ENCODE data around the gene C10orf143. TPM values are rescaled to one million over a fixed set of nuclear protein-coding genes. Genes with fewer than 3 reads are reported as not detected.
A peak's percentile ranks its signal among the peaks of the same experiment; 100 is the strongest.
"Not testable (repeated sequence)": the region's sequence is repeated elsewhere in the genome, so short reads cannot be mapped to it uniquely, and the experiment has no call there.

The C10orf143 gene
- total RNA-seq, 5 donors from 2014 or later (not counting 1 experiment from before 2014, with no cell fraction given), result 7.6 to 14.6 (median 12.3) TPM

- Histone ChIP-seq H3K36me3 (ENCODE audit: control insufficient read depth in 2 of 2, extremely low read depth in 1 of 2, insufficient read depth in 1 of 2, low read length in 1 of 2) (no peaks in the 10 kb centered on the region), H3K4me3 (ENCODE audit: control insufficient read depth in 1 of 2, extremely low read depth in 1 of 2, low read length in 1 of 2) (no peak overlapping the region), H3K4me1 (ENCODE audit: control insufficient read depth in 1 of 2, extremely low read depth in 1 of 2, insufficient read depth in 2 of 2, low read length in 2 of 2) (no peaks in the 10 kb centered on the region), H3K27ac (ENCODE audit: low read length) (no peak overlapping the region), H3K27me3 (replicated peaks in 1 of 2; ENCODE audit: control insufficient read depth in 2 of 2, extremely low read depth in 1 of 2, insufficient read depth in 2 of 2, low read length in 1 of 2) (peaks cover 0 to 12% of the 10 kb centered on the region in 2 experiments), H3K9me3 (no peaks in the 10 kb centered on the region)
- 82% methylated on average over 12 of the region's 30 CpGs for WGBS (ENCODE audit: insufficient coverage)
- no peaks in the 10 kb centered on the region for H3K36me3 Mint-ChIP-seq
- no peaks in the 10 kb centered on the region for H3K9me3 Mint-ChIP-seq
- no peak overlapping the region for H3K27ac Mint-ChIP-seq
- POLR2A ChIA-PET, result no interaction called here
- H3K4me1 Mint-ChIP-seq, result no peaks in the 10 kb centered on the region
- peaks cover 0 to 3% of the 10 kb centered on the region in 2 donors for H3K27me3 Mint-ChIP-seq
- DNase-seq (peak in 1 of 35 experiments; percentile 23), ATAC-seq (replicated peaks in 1 of 4) (no peak)
- CTCF ChIA-PET, result interaction anchor here in 1 of 2 donors (0.7 kb wide), 1 partner anchor 1814 kb away, joined by 3 read pairs; no protein-coding TSS in a partner anchor
- H3K4me3 Mint-ChIP-seq, result no peak overlapping the region
Measured at GRCh38 chr10:130026670-130027456, 83.8 kb downstream of the C10orf143 start.

- Histone ChIP-seq H3K36me3 (ENCODE audit: control insufficient read depth in 2 of 2, extremely low read depth in 1 of 2, insufficient read depth in 1 of 2, low read length in 1 of 2) (no peaks in the 10 kb centered on the region), H3K27me3 (replicated peaks in 1 of 2; ENCODE audit: control insufficient read depth in 2 of 2, extremely low read depth in 1 of 2, insufficient read depth in 2 of 2, low read length in 1 of 2) (peaks cover 0 to 11% of the 10 kb centered on the region in 2 experiments), H3K4me1 (ENCODE audit: control insufficient read depth in 1 of 2, extremely low read depth in 1 of 2, insufficient read depth in 2 of 2, low read length in 2 of 2) (no peaks in the 10 kb centered on the region), H3K4me3 (ENCODE audit: control insufficient read depth in 1 of 2, extremely low read depth in 1 of 2, low read length in 1 of 2) (no peak overlapping the region), H3K9me3 (no peaks in the 10 kb centered on the region), H3K27ac (ENCODE audit: low read length) (no peak overlapping the region)
- CTCF ChIA-PET, result interaction anchor here in 1 of 2 donors (0.7 kb wide), 1 partner anchor 1813 kb away, joined by 3 read pairs; no protein-coding TSS in a partner anchor
- no peak overlapping the region for H3K4me3 Mint-ChIP-seq
- no peaks in the 10 kb centered on the region for H3K36me3 Mint-ChIP-seq
- 87% methylated on average over 13 of the region's 18 CpGs for WGBS (ENCODE audit: insufficient coverage)
- H3K9me3 Mint-ChIP-seq, result no peaks in the 10 kb centered on the region
- DNase-seq (no peak), ATAC-seq (replicated peaks in 1 of 4) (no peak)
- no peaks in the 10 kb centered on the region for H3K4me1 Mint-ChIP-seq
- H3K27ac Mint-ChIP-seq, result no peak overlapping the region
- POLR2A ChIA-PET, result no interaction called here
- peaks cover 0 to 3% of the 10 kb centered on the region in 2 donors for H3K27me3 Mint-ChIP-seq
Measured at GRCh38 chr10:130025811-130026485, 84.7 kb downstream of the C10orf143 start.

GRCh38 chr10:130025326-130025725 is 85.3 kb downstream of the C10orf143 start:
- peaks cover 0 to 3% of the 10 kb centered on the region in 2 donors for H3K27me3 Mint-ChIP-seq
- H3K9me3 ChIP-seq, result no peaks in the 10 kb centered on the region
- peaks cover 0 to 12% of the 10 kb centered on the region in 2 experiments for H3K27me3 ChIP-seq (replicated peaks in 1 of 2; ENCODE audit: control insufficient read depth in 2 of 2, extremely low read depth in 1 of 2, insufficient read depth in 2 of 2, low read length in 1 of 2)
- WGBS (ENCODE audit: insufficient coverage), result 29% methylated on average over 1 of the region's 1 CpG
- no peak overlapping the region for H3K4me3 Mint-ChIP-seq
- CTCF ChIA-PET, result no interaction called here
- H3K4me1 ChIP-seq (ENCODE audit: control insufficient read depth in 1 of 2, extremely low read depth in 1 of 2, insufficient read depth in 2 of 2, low read length in 2 of 2), result no peaks in the 10 kb centered on the region
- H3K9me3 Mint-ChIP-seq, result no peaks in the 10 kb centered on the region
- no peak overlapping the region for H3K27ac Mint-ChIP-seq
- no peak for ATAC-seq (replicated peaks in 1 of 4)
- H3K4me3 ChIP-seq (ENCODE audit: control insufficient read depth in 1 of 2, extremely low read depth in 1 of 2, low read length in 1 of 2), result no peak overlapping the region
- H3K4me1 Mint-ChIP-seq, result no peaks in the 10 kb centered on the region
- POLR2A ChIA-PET, result no interaction called here
- H3K27ac ChIP-seq (ENCODE audit: low read length), result no peak overlapping the region
- no peaks in the 10 kb centered on the region for H3K36me3 Mint-ChIP-seq
- DNase-seq, result no peak
- H3K36me3 ChIP-seq (ENCODE audit: control insufficient read depth in 2 of 2, extremely low read depth in 1 of 2, insufficient read depth in 1 of 2, low read length in 1 of 2), result no peaks in the 10 kb centered on the region

- 72% methylated on average over 11 of the region's 12 CpGs for WGBS (ENCODE audit: insufficient coverage)
- Histone ChIP-seq H3K4me1 (ENCODE audit: control insufficient read depth in 1 of 2, extremely low read depth in 1 of 2, insufficient read depth in 2 of 2, low read length in 2 of 2) (no peaks in the 10 kb centered on the region), H3K4me3 (ENCODE audit: control insufficient read depth in 1 of 2, extremely low read depth in 1 of 2, low read length in 1 of 2) (no peak overlapping the region), H3K27ac (ENCODE audit: low read length) (no peak overlapping the region), H3K27me3 (replicated peaks in 1 of 2; ENCODE audit: control insufficient read depth in 2 of 2, extremely low read depth in 1 of 2, insufficient read depth in 2 of 2, low read length in 1 of 2) (peaks cover 0 to 12% of the 10 kb centered on the region in 2 experiments), H3K9me3 (no peaks in the 10 kb centered on the region), H3K36me3 (ENCODE audit: control insufficient read depth in 2 of 2, extremely low read depth in 1 of 2, insufficient read depth in 1 of 2, low read length in 1 of 2) (no peaks in the 10 kb centered on the region)
- Mint-ChIP-seq H3K4me3 (no peak overlapping the region), H3K9me3 (no peaks in the 10 kb centered on the region), H3K36me3 (no peaks in the 10 kb centered on the region), H3K27ac (no peak overlapping the region), H3K4me1 (no peaks in the 10 kb centered on the region), H3K27me3 (peaks cover 0 to 3% of the 10 kb centered on the region in 2 donors)
- CTCF ChIA-PET, result no interaction called here
- POLR2A ChIA-PET, result no interaction called here
- no peak for ATAC-seq (replicated peaks in 1 of 4)
- DNase-seq, result no peak
Measured at GRCh38 chr10:130024779-130025325, 85.8 kb downstream of the C10orf143 start.

GRCh38 chr10:130024326-130024725 is 86.3 kb downstream of the C10orf143 start:
- H3K9me3 Mint-ChIP-seq; POLR2A ChIA-PET; H3K4me3 ChIP-seq (ENCODE audit: control insufficient read depth in 1 of 2, extremely low read depth in 1 of 2, low read length in 1 of 2); H3K9me3 ChIP-seq; H3K27me3 Mint-ChIP-seq; H3K4me1 Mint-ChIP-seq; ATAC-seq (replicated peaks in 1 of 4); CTCF ChIA-PET; H3K36me3 Mint-ChIP-seq; H3K36me3 ChIP-seq (ENCODE audit: control insufficient read depth in 2 of 2, extremely low read depth in 1 of 2, insufficient read depth in 1 of 2, low read length in 1 of 2); H3K4me3 Mint-ChIP-seq; H3K27ac ChIP-seq (ENCODE audit: low read length); DNase-seq; H3K4me1 ChIP-seq (ENCODE audit: control insufficient read depth in 1 of 2, extremely low read depth in 1 of 2, insufficient read depth in 2 of 2, low read length in 2 of 2); H3K27ac Mint-ChIP-seq: not testable (repeated sequence)
- H3K27me3 ChIP-seq (replicated peaks in 1 of 2; ENCODE audit: control insufficient read depth in 2 of 2, extremely low read depth in 1 of 2, insufficient read depth in 2 of 2, low read length in 1 of 2), result peaks cover 0 to 12% of the 10 kb centered on the region in 2 experiments
- 89% methylated on average over 7 of the region's 8 CpGs for WGBS (ENCODE audit: insufficient coverage)

GRCh38 chr10:130023454-130024230 is 87.0 kb downstream of the C10orf143 start:
- ChIA-PET CTCF (no interaction called here), POLR2A (no interaction called here)
- Mint-ChIP-seq H3K27ac (no peak overlapping the region), H3K4me1 (no peaks in the 10 kb centered on the region), H3K4me3 (no peak overlapping the region), H3K9me3 (no peaks in the 10 kb centered on the region), H3K27me3 (peaks cover 0 to 3% of the 10 kb centered on the region in 2 donors), H3K36me3 (no peaks in the 10 kb centered on the region)
- no peak overlapping the region for H3K4me3 ChIP-seq (ENCODE audit: control insufficient read depth in 1 of 2, extremely low read depth in 1 of 2, low read length in 1 of 2)
- DNase-seq, result peak in 1 of 35 experiments; percentile 16
- 86% methylated on average over 15 of the region's 19 CpGs for WGBS (ENCODE audit: insufficient coverage)
- H3K9me3 ChIP-seq, result no peaks in the 10 kb centered on the region
- peaks cover 0 to 13% of the 10 kb centered on the region in 2 experiments for H3K27me3 ChIP-seq (replicated peaks in 1 of 2; ENCODE audit: control insufficient read depth in 2 of 2, extremely low read depth in 1 of 2, insufficient read depth in 2 of 2, low read length in 1 of 2)
- no peaks in the 10 kb centered on the region for H3K36me3 ChIP-seq (ENCODE audit: control insufficient read depth in 2 of 2, extremely low read depth in 1 of 2, insufficient read depth in 1 of 2, low read length in 1 of 2)
- H3K27ac ChIP-seq (ENCODE audit: low read length), result no peak overlapping the region
- ATAC-seq (replicated peaks in 1 of 4), result no peak
- no peaks in the 10 kb centered on the region for H3K4me1 ChIP-seq (ENCODE audit: control insufficient read depth in 1 of 2, extremely low read depth in 1 of 2, insufficient read depth in 2 of 2, low read length in 2 of 2)

Data from T-cell (primary cell).